Left lung (tissue), 10 donors: ENCODE results near the gene TRAF6. TPM values are rescaled to one million over a fixed set of nuclear protein-coding genes. Genes with fewer than 3 reads are reported as not detected.

Experiments
- ATAC-seq: fragments of 200-7000 bp; cut with Tn5 transposase; one replicate; pipeline ENCODE4 v1.9.1; 2020; ENCODE audit warnings: moderate library complexity
- DNase-seq, 4 donors: peaks; one replicate each; pipeline ENCODE4 v3.0.0-alpha.2; 2013 to 2020
- H3K27ac ChIP-seq, 2 donors: fragments of 200-600 bp; sonication (generic) in 1 of 2; one replicate each; pipeline versions ENCODE4 v1.5.0 to v1.8.0; 2020 to 2021
- H3K27me3 ChIP-seq, 2 donors: fragments of 200-600 bp; sonication (generic) in 1 of 2; one replicate each; pipeline versions ENCODE4 v1.5.0 to v1.8.0; 2020 to 2021
- H3K36me3 ChIP-seq, 2 donors: fragments of 200-600 bp; sonication (generic) in 1 of 2; one replicate each; pipeline versions ENCODE4 v1.5.0 to v1.8.0; 2020 to 2021
- H3K4me1 ChIP-seq, 2 donors: fragments of 200-600 bp; one replicate each; pipeline ENCODE4 v1.8.0; 2021
- H3K4me3 ChIP-seq, 2 donors: fragments of 200-600 bp; sonication (generic) in 1 of 2; one replicate each; pipeline versions ENCODE4 v1.5.0 to v1.8.0; 2020 to 2021; ENCODE audit warnings: mild to moderate bottlenecking in 1 of 2
- H3K9me3 ChIP-seq, 2 donors: fragments of 200-600 bp; sonication (generic) in 1 of 2; one replicate each; pipeline versions ENCODE4 v1.5.0 to v1.8.0; 2020 to 2021
- CTCF ChIP-seq, 2 donors: fragments of 200-600 bp; sonication (generic) in 1 of 2; IDR thresholded peaks; one replicate each; pipeline versions ENCODE4 v1.5.0 to v1.8.0; 2021; ENCODE audit warnings: antibody characterized with exemption in 2 of 2
- intact Hi-C, 2 donors: fragments of 100-400 bp; cut with DNase I; formaldehyde crosslinking; loops; one replicate each; pipeline versions ENCODE4 v1.11.2 to v1.14.2; 2022
- polyA plus RNA-seq, 6 donors: library from polyadenylated mRNA; unstranded; fragments of 120-200 nt; gene quantifications; one replicate each; pipeline ENCODE4 v1.2.1, GENCODE V29; 2013; ENCODE audit not compliant: insufficient read length in 6 of 6
- total RNA-seq, 2 donors: library from RNA; stranded (reverse); fragmentation: NEBNext Ultra II Directional; extraction: Animal tissue kit (Norgen Biotek cat#: 25700); gene quantifications; one replicate each; pipeline ENCODE4 v1.2.1, GENCODE V29; 2021
- donor health status: DM: no; HTN: yes; CAD: no.
- donor health status: DM: no; HTN: no; CAD: no.

The TRAF6 gene
- total and polyA plus RNA-seq, 8 donors, result 11.3 to 17.0 (median 14.0) TPM

DNA sequence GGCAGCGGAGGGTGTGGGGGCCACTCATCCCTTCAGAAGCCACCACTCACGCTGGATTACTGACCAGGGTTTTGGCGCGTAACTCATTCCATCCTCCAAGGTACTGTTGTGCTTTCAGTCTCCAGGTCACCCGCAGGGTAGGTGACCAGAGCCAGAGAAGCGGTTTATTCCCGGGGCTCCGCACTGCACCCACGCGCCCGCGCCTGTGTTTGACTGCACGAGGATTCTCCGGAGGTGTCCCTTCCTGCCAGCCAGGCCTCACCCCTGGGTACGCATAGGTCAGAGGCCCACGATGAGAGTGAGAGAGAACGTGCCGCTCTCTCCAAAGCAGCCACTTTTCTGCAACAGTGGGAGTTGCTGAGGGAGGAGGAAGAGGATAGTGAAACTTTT, 55.5 kb downstream of the TRAF6 start:
- TF ChIP-seq CTCF (IDR thresholded peaks at IDR 0.05), result no peak
- intact Hi-C loops, result no loop called here
- peak overlapping the region; percentile 63 to 85 for H3K27ac ChIP-seq

DNA sequence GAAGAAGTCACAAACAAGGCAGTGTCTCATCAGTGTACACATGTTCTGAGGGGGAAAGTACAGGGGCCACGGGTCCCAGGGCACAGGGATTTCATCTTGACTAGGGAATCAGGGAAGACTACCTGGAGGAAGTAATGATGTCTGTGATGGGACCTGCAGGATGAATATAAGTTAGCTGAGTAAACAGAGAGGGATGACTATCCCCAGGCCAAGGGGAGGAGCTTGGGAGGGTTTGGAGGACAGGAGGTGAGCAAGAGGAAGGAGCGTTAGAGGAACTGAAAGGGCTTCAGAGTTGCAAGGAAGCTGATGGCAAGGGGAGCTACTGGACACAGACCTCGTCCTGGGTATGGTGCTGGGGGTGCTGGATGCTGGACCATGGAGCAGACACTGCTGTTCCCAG, 56.4 kb downstream of the TRAF6 start:
- Histone ChIP-seq H3K4me1 (peaks cover 20 to 52% of the 10 kb centered on the region in 2 donors), H3K36me3 (peaks cover 0 to 8% of the 10 kb centered on the region in 2 donors), H3K4me3 (no peak overlapping the region), H3K27me3 (no peaks in the 10 kb centered on the region), H3K9me3 (no peaks in the 10 kb centered on the region), H3K27ac (no peak overlapping the region)
- ATAC-seq (no peak), DNase-seq (no peak)
- intact Hi-C loops, result no loop called here
- TF ChIP-seq CTCF (IDR thresholded peaks at IDR 0.05), result no peak

More for the DNA sequence above, 55.5 kb downstream of the TRAF6 start:
- ATAC-seq, result no peak
- H3K9me3 ChIP-seq, result no peaks in the 10 kb centered on the region
- peaks cover 20 to 51% of the 10 kb centered on the region in 2 donors for H3K4me1 ChIP-seq
- H3K36me3 ChIP-seq, result peaks cover 0 to 8% of the 10 kb centered on the region in 2 donors
- no peaks in the 10 kb centered on the region for H3K27me3 ChIP-seq
- no peak for DNase-seq
- no peak overlapping the region for H3K4me3 ChIP-seq

- Histone ChIP-seq H3K27ac (no peak overlapping the region), H3K27me3 (no peaks in the 10 kb centered on the region), H3K9me3 (no peaks in the 10 kb centered on the region), H3K36me3 (peaks cover 0 to 8% of the 10 kb centered on the region in 2 donors), H3K4me1 (peaks cover 20 to 52% of the 10 kb centered on the region in 2 donors), H3K4me3 (no peak overlapping the region)
- no peak for ATAC-seq
- no peak for TF ChIP-seq CTCF (IDR thresholded peaks at IDR 0.05)
- no peak for DNase-seq
- intact Hi-C loops, result no loop called here
These were observed 57.1 kb downstream of the TRAF6 start for GRCh38 chr11:36452961-36453360.

DNA sequence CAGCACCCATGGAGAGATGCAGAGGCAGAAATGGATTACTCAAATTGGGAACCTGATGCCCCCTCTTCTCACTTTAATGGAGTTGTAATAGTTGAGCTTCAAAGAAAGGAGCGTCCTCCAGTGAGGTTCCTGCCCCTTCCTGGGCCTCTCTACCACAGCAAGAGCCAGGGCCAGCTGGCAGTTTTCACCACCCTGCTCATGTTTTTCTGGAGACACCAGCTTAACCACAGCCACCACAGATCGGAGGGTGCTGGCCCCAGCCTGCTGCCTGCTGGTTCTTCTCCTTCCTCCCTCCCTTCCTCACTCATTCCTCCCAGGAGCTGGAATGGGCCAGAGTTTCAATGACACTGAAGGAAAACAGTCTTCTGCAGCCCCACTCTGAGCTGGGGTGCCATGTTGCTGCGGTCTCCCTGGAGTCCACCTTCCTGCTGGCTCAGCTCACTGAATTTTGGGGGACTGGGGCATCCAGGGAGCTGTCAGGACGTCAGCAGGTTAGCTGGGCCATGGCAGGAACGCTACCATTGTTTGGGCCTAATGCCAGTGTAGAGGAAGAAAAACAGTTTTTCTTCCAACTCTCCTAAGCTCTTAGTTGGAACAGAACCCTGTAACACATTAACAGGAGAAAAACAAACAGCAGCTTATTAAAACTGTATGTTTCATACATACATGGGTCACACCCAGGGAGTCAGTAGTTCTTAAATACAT, 57.7 kb downstream of the TRAF6 start:
- intact Hi-C loops, result no loop called here
- DNase-seq (no peak), ATAC-seq (no peak)
- H3K27ac ChIP-seq, result no peak overlapping the region
- H3K4me1 ChIP-seq, result peaks cover 20 to 52% of the 10 kb centered on the region in 2 donors
- no peaks in the 10 kb centered on the region for H3K27me3 ChIP-seq
- TF ChIP-seq CTCF (IDR thresholded peaks at IDR 0.05), result no peak
- H3K9me3 ChIP-seq, result no peaks in the 10 kb centered on the region
- H3K36me3 ChIP-seq, result peaks cover 0 to 8% of the 10 kb centered on the region in 2 donors
- H3K4me3 ChIP-seq, result no peak overlapping the region

- intact Hi-C loops, result no loop called here
- TF ChIP-seq CTCF (IDR thresholded peaks at IDR 0.05), result no peak
- Histone ChIP-seq H3K27me3 (no peaks in the 10 kb centered on the region), H3K4me1 (peaks cover 20 to 52% of the 10 kb centered on the region in 2 donors), H3K27ac (no peak overlapping the region), H3K4me3 (no peak overlapping the region), H3K9me3 (no peaks in the 10 kb centered on the region), H3K36me3 (peaks cover 0 to 10% of the 10 kb centered on the region in 2 donors)
- DNase-seq (no peak), ATAC-seq (no peak)
These were observed 58.4 kb downstream of the TRAF6 start for GRCh38 chr11:36451681-36452080.
